GM23248 (cell line): ENCODE data around the gene PTPN1.

Source experiments
- EZH2 ChIP-seq: fragments of 200-600 bp; sonication (generic); IDR thresholded peaks from 2 replicates; pipeline ENCODE4 v1.6.1; 2018; ENCODE audit warnings: antibody characterized with exemption, mild to moderate bottlenecking; ENCODE audit not compliant: insufficient read depth, poor library complexity, severe bottlenecking
- EZH2phosphoT487 ChIP-seq: fragments of 200-600 bp; sonication (generic); IDR thresholded peaks from 2 replicates; pipeline ENCODE4 v1.6.1; 2018; ENCODE audit warnings: antibody characterized with exemption, moderate library complexity, mild to moderate bottlenecking, low read depth; ENCODE audit not compliant: insufficient read depth

- no peak for TF ChIP-seq EZH2
- TF ChIP-seq EZH2phosphoT487: no peak
Observed at GRCh38 chr20:50522053-50522674, 12.0 kb downstream of the PTPN1 start.
